Prostate gland (tissue), 2 donors: ENCODE results near the gene MBNL2.

Source experiments
- CTCF ChIP-seq, 4 experiments: fragments of 200-600 bp in 2 of 4; fragments of 450-650 bp in 2 of 4; sonication (generic) in 2 of 4; IDR thresholded peaks; 1 replicate in 3 of 4; 2 replicates in 1 of 4; pipeline ENCODE4 v1.5.1; 2016 to 2019; ENCODE audit warnings: antibody characterized with exemption in 4 of 4, mild to moderate bottlenecking in 2 of 4, moderate library complexity in 2 of 4
- POLR2AphosphoS5 ChIP-seq: sonication (generic); formaldehyde crosslinking; IDR thresholded peaks from one replicate; pipeline ENCODE4 v1.6.1; 2017; ENCODE audit warnings: antibody characterized with exemption

GRCh38 chr13:97237388-97237787 is 15.3 kb downstream of the MBNL2 start:
- no peak for TF ChIP-seq CTCF (IDR thresholded peaks at IDR 0.05)
- no peak for TF ChIP-seq POLR2AphosphoS5
